Liver (tissue), 9 donors: ENCODE results near the gene PIGK. TPM values are rescaled to one million over a fixed set of nuclear protein-coding genes. Genes with fewer than 3 reads are reported as not detected.

Source experiments
- DNase-seq: peaks from one replicate; pipeline ENCODE4 v3.0.0-alpha.2; 2017; ENCODE audit warnings: low spot score
- H3K27ac ChIP-seq, 2 donors: one replicate each; pipeline ENCODE4 v1.7.0; 2013; ENCODE audit warnings: inconsistent platforms in 2 of 2, low read length in 2 of 2, control low read depth in 1 of 2, low read depth in 1 of 2, mild to moderate bottlenecking in 1 of 2
- H3K27me3 ChIP-seq, 4 donors: one replicate each; pipeline versions ENCODE4 v1.6.1 to v1.7.0; 2013; ENCODE audit warnings: low read length in 3 of 4, inconsistent platforms in 1 of 4, mild to moderate bottlenecking in 1 of 4, moderate library complexity in 1 of 4; ENCODE audit not compliant: control insufficient read depth in 4 of 4, insufficient read depth in 4 of 4
- H3K36me3 ChIP-seq, 4 donors: one replicate each; pipeline versions ENCODE4 v1.6.1 to v1.7.0; 2013; ENCODE audit warnings: low read length in 3 of 4, mild to moderate bottlenecking in 3 of 4, low read depth in 1 of 4, moderate library complexity in 1 of 4; ENCODE audit not compliant: control insufficient read depth in 4 of 4, insufficient read depth in 3 of 4
- H3K4me1 ChIP-seq, 4 donors: one replicate each; pipeline versions ENCODE4 v1.6.1 to v1.7.0; 2013; ENCODE audit warnings: low read length in 3 of 4, mild to moderate bottlenecking in 3 of 4, moderate library complexity in 1 of 4; ENCODE audit not compliant: control insufficient read depth in 4 of 4, insufficient read depth in 4 of 4
- H3K4me3 ChIP-seq, 3 donors: one replicate each; pipeline versions ENCODE4 v1.6.1 to v1.7.0; 2013; ENCODE audit warnings: low read length in 3 of 3, control low read depth in 1 of 3, low read depth in 1 of 3, mild to moderate bottlenecking in 1 of 3
- H3K9ac ChIP-seq, 2 donors: one replicate each; pipeline ENCODE4 v1.7.0; 2013; ENCODE audit warnings: low read length in 2 of 2, mild to moderate bottlenecking in 2 of 2, moderate library complexity in 2 of 2, control low read depth in 1 of 2, low read depth in 1 of 2
- H3K9me3 ChIP-seq, 4 donors: one replicate each; pipeline versions ENCODE4 v1.6.1 to v1.7.0; 2013; ENCODE audit warnings: low read length in 3 of 4; ENCODE audit not compliant: control insufficient read depth in 4 of 4
- EGR1 ChIP-seq, 2 donors: IDR thresholded peaks; 2 replicates each; pipeline ENCODE4 v1.6.1; 2016 to 2018; ENCODE audit warnings: antibody characterized with exemption in 2 of 2, low read depth in 2 of 2
- FOXA1 ChIP-seq: IDR thresholded peaks from 2 replicates; pipeline ENCODE4 v1.6.1; 2016; ENCODE audit warnings: antibody characterized with exemption
- FOXA2 ChIP-seq: IDR thresholded peaks from 2 replicates; pipeline ENCODE4 v1.6.1; 2016; ENCODE audit warnings: antibody characterized with exemption
- GABPA ChIP-seq, 2 donors: IDR thresholded peaks in 1 of 2; conservative IDR thresholded peaks in 1 of 2; 2 replicates each; pipeline ENCODE4 v1.6.1; 2016; ENCODE audit warnings: antibody characterized with exemption in 2 of 2, mild to moderate bottlenecking in 1 of 2, moderate library complexity in 1 of 2
- HNF4A ChIP-seq, 2 donors: conservative IDR thresholded peaks; 2 replicates each; pipeline ENCODE4 v1.6.1; 2016; ENCODE audit warnings: antibody characterized with exemption in 2 of 2, mild to moderate bottlenecking in 2 of 2
- HNF4G ChIP-seq: IDR thresholded peaks from 2 replicates; pipeline ENCODE4 v1.6.1; 2016; ENCODE audit warnings: antibody characterized with exemption
- JUND ChIP-seq, 2 donors: IDR thresholded peaks; 2 replicates each; pipeline ENCODE4 v1.6.1; 2016; ENCODE audit warnings: antibody characterized with exemption in 2 of 2
- NR2F2 ChIP-seq: IDR thresholded peaks from 2 replicates; pipeline ENCODE4 v1.6.1; 2016; ENCODE audit warnings: antibody characterized with exemption
- RAD21 ChIP-seq, 2 donors: IDR thresholded peaks; 2 replicates each; pipeline ENCODE4 v1.6.1; 2016; ENCODE audit warnings: antibody characterized with exemption in 2 of 2, mild to moderate bottlenecking in 2 of 2
- RXRA ChIP-seq, 2 donors: IDR thresholded peaks; 2 replicates each; pipeline ENCODE4 v1.6.1; 2017 to 2018; ENCODE audit warnings: antibody characterized with exemption in 2 of 2, mild to moderate bottlenecking in 1 of 2
- SP1 ChIP-seq: IDR thresholded peaks from 2 replicates; pipeline ENCODE4 v1.6.1; 2018; ENCODE audit warnings: antibody characterized with exemption, mild to moderate bottlenecking
- TAF1 ChIP-seq: conservative IDR thresholded peaks from 2 replicates; pipeline ENCODE4 v1.6.1; 2016; ENCODE audit warnings: antibody characterized with exemption, mild to moderate bottlenecking
- YY1 ChIP-seq: IDR thresholded peaks from 2 replicates; pipeline ENCODE4 v1.6.1; 2016; ENCODE audit warnings: antibody characterized with exemption, mild to moderate bottlenecking
- WGBS: extraction: QIAGEN DNeasy Blood & Tissue Kit; methylation state at CpG from one replicate; pipeline ENCODE4 v1.1.7; 2013; 5-methylcytosine and 5-hydroxymethylcytosine counted together
- polyA plus RNA-seq, 2 donors: library from polyadenylated mRNA; stranded (reverse) in 1 of 2; unstranded in 1 of 2; fragments of 200-250 nt in 1 of 2; fragments of >200 nt in 1 of 2; fragmentation: Nextera tagmentation in 1 of 2; extraction: Ambion mirVana in 1 of 2; gene quantifications; one replicate each; pipeline versions ENCODE4 v1.2.1 to v1.2.3, GENCODE V29; 2013 to 2015
- total RNA-seq, 2 donors: library from RNA; depleted of rRNA; stranded (reverse); fragments of >200 nt; gene quantifications; one replicate each; pipeline ENCODE4 v1.2.3, GENCODE V29; 2014
- TF ChIP-seq, protein P1 (sequence below): IDR thresholded peaks from 2 replicates; pipeline ENCODE4 v1.6.1; 2016; ENCODE audit warnings: antibody characterized with exemption
- TF ChIP-seq, protein P2 (sequence below): IDR thresholded peaks from 2 replicates; pipeline ENCODE4 v1.6.1; 2016; ENCODE audit warnings: antibody characterized with exemption
- TF ChIP-seq, protein P3 (sequence below): IDR thresholded peaks from 2 replicates; pipeline ENCODE4 v1.6.1; 2016; ENCODE audit warnings: antibody characterized with exemption, mild to moderate bottlenecking
- TF ChIP-seq, protein P4 (sequence below): fragments of 150-350 bp; IDR thresholded peaks from 2 replicates; pipeline ENCODE4 v1.5.1; 2017; ENCODE audit warnings: improper control_type of control experiment, low read depth, low read length; ENCODE audit not compliant: missing input control
- TF ChIP-seq, protein P5 (sequence below): IDR thresholded peaks from 2 replicates; pipeline ENCODE4 v1.6.1; 2016; ENCODE audit warnings: antibody characterized with exemption
- donor health status: healthy.
- donor health status: healthy.
- donor health status: healthy.
- donor health status: healthy.
- donor health status: healthy.

PIGK gene
- total and polyA plus RNA-seq, 4 donors = 10.8 to 15.6 (median 14.4) TPM

DNA sequence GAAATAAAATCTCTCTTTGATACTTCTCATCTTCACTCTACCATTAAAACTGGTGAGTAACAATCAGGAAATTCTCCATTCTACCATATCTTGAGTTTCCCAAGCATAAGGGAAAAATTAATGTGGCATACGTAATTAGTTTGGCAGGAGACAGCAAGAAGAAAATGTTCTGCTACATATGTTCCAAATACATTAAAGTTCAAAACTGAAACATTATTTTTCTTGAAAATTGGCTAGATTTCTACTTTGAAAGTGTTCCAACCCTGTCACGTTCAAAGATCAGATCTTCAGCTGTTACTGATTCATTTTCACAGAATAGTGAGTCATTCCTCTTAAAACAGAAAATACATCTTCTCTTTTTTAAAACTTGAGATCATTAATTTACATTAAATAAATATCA, 48.5 kb downstream of the PIGK start:
- TF ChIP-seq, protein P1, sequence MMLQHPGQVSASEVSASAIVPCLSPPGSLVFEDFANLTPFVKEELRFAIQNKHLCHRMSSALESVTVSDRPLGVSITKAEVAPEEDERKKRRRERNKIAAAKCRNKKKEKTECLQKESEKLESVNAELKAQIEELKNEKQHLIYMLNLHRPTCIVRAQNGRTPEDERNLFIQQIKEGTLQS = no peak
- TF ChIP-seq HNF4A (conservative IDR thresholded peaks at IDR 0.05) (no peak), NR2F2 (no peak), SP1 (no peak), RAD21 (IDR thresholded peaks at IDR 0.05) (no peak), FOXA1 (no peak), RXRA (IDR thresholded peaks at IDR 0.05) (no peak), TAF1 (no peak), EGR1 (IDR thresholded peaks at IDR 0.05; ENCODE audit: low read depth in 2 of 2) (no peak), GABPA (IDR thresholded peaks at IDR 0.05 in 1 of 2, conservative IDR thresholded peaks at IDR 0.05 in 1 of 2) (no peak), YY1 (no peak), FOXA2 (no peak), JUND (IDR thresholded peaks at IDR 0.05) (no peak), HNF4G (no peak)
- TF ChIP-seq, protein P2, sequence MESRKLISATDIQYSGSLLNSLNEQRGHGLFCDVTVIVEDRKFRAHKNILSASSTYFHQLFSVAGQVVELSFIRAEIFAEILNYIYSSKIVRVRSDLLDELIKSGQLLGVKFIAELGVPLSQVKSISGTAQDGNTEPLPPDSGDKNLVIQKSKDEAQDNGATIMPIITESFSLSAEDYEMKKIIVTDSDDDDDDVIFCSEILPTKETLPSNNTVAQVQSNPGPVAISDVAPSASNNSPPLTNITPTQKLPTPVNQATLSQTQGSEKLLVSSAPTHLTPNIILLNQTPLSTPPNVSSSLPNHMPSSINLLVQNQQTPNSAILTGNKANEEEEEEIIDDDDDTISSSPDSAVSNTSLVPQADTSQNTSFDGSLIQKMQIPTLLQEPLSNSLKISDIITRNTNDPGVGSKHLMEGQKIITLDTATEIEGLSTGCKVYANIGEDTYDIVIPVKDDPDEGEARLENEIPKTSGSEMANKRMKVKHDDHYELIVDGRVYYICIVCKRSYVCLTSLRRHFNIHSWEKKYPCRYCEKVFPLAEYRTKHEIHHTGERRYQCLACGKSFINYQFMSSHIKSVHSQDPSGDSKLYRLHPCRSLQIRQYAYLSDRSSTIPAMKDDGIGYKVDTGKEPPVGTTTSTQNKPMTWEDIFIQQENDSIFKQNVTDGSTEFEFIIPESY = no peak
- TF ChIP-seq, protein P3, sequence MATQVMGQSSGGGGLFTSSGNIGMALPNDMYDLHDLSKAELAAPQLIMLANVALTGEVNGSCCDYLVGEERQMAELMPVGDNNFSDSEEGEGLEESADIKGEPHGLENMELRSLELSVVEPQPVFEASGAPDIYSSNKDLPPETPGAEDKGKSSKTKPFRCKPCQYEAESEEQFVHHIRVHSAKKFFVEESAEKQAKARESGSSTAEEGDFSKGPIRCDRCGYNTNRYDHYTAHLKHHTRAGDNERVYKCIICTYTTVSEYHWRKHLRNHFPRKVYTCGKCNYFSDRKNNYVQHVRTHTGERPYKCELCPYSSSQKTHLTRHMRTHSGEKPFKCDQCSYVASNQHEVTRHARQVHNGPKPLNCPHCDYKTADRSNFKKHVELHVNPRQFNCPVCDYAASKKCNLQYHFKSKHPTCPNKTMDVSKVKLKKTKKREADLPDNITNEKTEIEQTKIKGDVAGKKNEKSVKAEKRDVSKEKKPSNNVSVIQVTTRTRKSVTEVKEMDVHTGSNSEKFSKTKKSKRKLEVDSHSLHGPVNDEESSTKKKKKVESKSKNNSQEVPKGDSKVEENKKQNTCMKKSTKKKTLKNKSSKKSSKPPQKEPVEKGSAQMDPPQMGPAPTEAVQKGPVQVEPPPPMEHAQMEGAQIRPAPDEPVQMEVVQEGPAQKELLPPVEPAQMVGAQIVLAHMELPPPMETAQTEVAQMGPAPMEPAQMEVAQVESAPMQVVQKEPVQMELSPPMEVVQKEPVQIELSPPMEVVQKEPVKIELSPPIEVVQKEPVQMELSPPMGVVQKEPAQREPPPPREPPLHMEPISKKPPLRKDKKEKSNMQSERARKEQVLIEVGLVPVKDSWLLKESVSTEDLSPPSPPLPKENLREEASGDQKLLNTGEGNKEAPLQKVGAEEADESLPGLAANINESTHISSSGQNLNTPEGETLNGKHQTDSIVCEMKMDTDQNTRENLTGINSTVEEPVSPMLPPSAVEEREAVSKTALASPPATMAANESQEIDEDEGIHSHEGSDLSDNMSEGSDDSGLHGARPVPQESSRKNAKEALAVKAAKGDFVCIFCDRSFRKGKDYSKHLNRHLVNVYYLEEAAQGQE = no peak
- TF ChIP-seq, protein P4, sequence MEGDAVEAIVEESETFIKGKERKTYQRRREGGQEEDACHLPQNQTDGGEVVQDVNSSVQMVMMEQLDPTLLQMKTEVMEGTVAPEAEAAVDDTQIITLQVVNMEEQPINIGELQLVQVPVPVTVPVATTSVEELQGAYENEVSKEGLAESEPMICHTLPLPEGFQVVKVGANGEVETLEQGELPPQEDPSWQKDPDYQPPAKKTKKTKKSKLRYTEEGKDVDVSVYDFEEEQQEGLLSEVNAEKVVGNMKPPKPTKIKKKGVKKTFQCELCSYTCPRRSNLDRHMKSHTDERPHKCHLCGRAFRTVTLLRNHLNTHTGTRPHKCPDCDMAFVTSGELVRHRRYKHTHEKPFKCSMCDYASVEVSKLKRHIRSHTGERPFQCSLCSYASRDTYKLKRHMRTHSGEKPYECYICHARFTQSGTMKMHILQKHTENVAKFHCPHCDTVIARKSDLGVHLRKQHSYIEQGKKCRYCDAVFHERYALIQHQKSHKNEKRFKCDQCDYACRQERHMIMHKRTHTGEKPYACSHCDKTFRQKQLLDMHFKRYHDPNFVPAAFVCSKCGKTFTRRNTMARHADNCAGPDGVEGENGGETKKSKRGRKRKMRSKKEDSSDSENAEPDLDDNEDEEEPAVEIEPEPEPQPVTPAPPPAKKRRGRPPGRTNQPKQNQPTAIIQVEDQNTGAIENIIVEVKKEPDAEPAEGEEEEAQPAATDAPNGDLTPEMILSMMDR = no peak
- TF ChIP-seq, protein P5, sequence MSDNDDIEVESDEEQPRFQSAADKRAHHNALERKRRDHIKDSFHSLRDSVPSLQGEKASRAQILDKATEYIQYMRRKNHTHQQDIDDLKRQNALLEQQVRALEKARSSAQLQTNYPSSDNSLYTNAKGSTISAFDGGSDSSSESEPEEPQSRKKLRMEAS = no peak
- DNase-seq = no peak
- H3K36me3 ChIP-seq = no peaks in the 10 kb centered on the region
- WGBS = 61% methylated on average over 2 of the region's 2 CpGs
- no peak overlapping the region for H3K9ac ChIP-seq
- no peaks in the 10 kb centered on the region for H3K9me3 ChIP-seq
- H3K4me1 ChIP-seq = no peaks in the 10 kb centered on the region
- no peaks in the 10 kb centered on the region for H3K27me3 ChIP-seq
- H3K27ac ChIP-seq = no peak overlapping the region
- no peak overlapping the region for H3K4me3 ChIP-seq
